ENCODE measurements around the gene GRIA1.

Gene GRIA1

GRCh38 chr5:153774686-153775085 lies 284.2 kb downstream of the GRIA1 start:
- H3K27ac Mint-ChIP-seq, result no peak overlapping the region
- H3K36me3 Mint-ChIP-seq, result no peaks in the 10 kb centered on the region
- no peak overlapping the region for H3K4me3 Mint-ChIP-seq
- H3K9me3 Mint-ChIP-seq, result no peaks in the 10 kb centered on the region
- peaks cover 1% of the 10 kb centered on the region for H3K27me3 Mint-ChIP-seq
- H3K4me1 Mint-ChIP-seq, result no peaks in the 10 kb centered on the region

- Mint-ChIP-seq H3K27ac (no peak overlapping the region), H3K4me1 (no peaks in the 10 kb centered on the region), H3K27me3 (peaks cover 1% of the 10 kb centered on the region), H3K9me3 (no peaks in the 10 kb centered on the region), H3K4me3 (no peak overlapping the region), H3K36me3 (no peaks in the 10 kb centered on the region)
These were observed 285.5 kb downstream of the GRIA1 start for GRCh38 chr5:153775923-153776322.

GRCh38 chr5:153777681-153778581 lies 287.5 kb downstream of the GRIA1 start:
- Mint-ChIP-seq H3K4me3 (no peak overlapping the region), H3K27ac (no peak overlapping the region), H3K36me3 (no peaks in the 10 kb centered on the region), H3K9me3 (no peaks in the 10 kb centered on the region), H3K4me1 (no peaks in the 10 kb centered on the region), H3K27me3 (peaks cover 1% of the 10 kb centered on the region)

DNA sequence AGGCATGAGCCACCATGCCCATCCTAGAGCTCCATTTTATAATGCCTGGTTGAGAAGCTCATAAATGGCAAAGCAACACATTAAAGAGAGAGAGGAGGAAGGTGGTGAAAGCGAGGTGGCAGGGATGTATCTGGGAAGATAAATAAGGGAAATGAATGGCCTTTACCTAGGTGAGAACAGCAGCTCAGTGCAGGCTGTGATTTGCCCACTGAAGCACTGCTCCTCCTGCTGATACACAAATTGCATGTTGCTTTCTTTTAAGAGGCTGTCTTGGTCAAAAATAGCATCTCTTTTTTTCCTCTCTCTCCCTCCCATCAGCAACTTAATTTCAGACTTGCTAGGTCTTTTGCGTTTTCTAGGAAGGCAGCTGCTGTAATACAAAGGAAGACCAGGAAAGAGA lies 289.4 kb downstream of the GRIA1 start:
- Mint-ChIP-seq H3K36me3 (no peaks in the 10 kb centered on the region), H3K4me3 (no peak overlapping the region), H3K27me3 (peaks cover 1% of the 10 kb centered on the region), H3K27ac (no peak overlapping the region), H3K4me1 (no peaks in the 10 kb centered on the region), H3K9me3 (no peaks in the 10 kb centered on the region)

DNA sequence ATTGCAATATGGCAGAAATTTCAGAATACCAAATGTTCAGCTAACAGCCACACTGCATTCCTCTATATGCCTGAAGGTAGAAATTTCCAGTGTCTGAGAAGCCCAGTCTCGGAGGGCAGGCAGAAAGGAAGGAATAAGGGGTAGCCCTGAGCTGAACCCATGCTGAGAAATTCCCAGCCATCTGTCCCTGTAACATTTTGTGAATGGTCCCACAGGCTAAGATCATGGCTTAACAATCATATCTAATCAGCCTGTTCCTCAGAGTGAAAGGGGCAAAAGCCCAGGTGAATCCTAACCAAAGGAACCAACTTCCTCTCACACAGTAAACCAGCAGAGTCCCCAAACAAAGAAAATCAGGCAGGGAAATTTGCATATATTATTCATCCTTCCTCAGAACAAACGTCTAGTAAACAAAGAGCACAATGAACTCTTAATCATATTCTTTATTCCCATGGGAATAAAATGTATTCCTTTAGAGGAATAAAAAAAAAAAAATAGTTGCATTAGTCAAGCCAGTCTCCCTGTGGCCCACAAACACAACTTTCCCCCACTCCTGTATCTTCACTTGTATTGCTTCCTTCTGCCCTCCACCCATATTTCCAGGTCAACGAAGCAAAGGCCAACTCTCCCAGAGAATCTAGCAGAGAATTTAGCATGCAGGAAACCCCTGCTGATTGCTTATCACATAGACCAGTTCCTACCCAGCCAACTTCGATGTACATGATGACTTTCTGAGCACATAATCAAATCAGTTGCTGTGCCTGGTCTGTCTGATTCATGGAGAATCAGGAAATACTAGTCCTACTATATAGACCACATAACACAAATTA lies 290.6 kb downstream of the GRIA1 start:
- H3K27me3 Mint-ChIP-seq, result peaks cover 2% of the 10 kb centered on the region
- H3K4me1 Mint-ChIP-seq, result no peaks in the 10 kb centered on the region
- no peaks in the 10 kb centered on the region for H3K9me3 Mint-ChIP-seq
- H3K4me3 Mint-ChIP-seq, result no peak overlapping the region
- H3K36me3 Mint-ChIP-seq, result no peaks in the 10 kb centered on the region
- H3K27ac Mint-ChIP-seq, result no peak overlapping the region

- H3K4me1 Mint-ChIP-seq, result no peaks in the 10 kb centered on the region
- H3K27ac Mint-ChIP-seq, result no peak overlapping the region
- no peaks in the 10 kb centered on the region for H3K9me3 Mint-ChIP-seq
- no peaks in the 10 kb centered on the region for H3K36me3 Mint-ChIP-seq
- peaks cover 2% of the 10 kb centered on the region for H3K27me3 Mint-ChIP-seq
- H3K4me3 Mint-ChIP-seq, result no peak overlapping the region
These were observed 292.3 kb downstream of the GRIA1 start for GRCh38 chr5:153782589-153783361.

DNA sequence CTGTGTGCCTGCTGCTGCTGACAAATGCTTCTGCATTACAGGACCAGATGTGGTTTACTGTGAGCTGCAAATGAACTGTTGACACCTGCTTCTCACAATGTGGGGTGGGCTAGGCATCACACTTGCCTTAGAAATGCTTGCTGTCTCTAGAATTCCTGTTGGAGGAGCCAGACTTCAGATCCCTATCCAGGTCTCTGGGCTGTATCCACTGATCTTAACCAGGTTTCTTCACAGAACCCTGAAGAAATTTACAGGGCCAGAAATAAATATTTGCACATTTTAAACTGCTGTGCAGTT lies 292.8 kb downstream of the GRIA1 start:
- H3K36me3 Mint-ChIP-seq, result no peaks in the 10 kb centered on the region
- H3K27ac Mint-ChIP-seq, result no peak overlapping the region
- no peak overlapping the region for H3K4me3 Mint-ChIP-seq
- H3K9me3 Mint-ChIP-seq, result peaks cover 3% of the 10 kb centered on the region
- peaks cover 2% of the 10 kb centered on the region for H3K27me3 Mint-ChIP-seq
- no peaks in the 10 kb centered on the region for H3K4me1 Mint-ChIP-seq

DNA sequence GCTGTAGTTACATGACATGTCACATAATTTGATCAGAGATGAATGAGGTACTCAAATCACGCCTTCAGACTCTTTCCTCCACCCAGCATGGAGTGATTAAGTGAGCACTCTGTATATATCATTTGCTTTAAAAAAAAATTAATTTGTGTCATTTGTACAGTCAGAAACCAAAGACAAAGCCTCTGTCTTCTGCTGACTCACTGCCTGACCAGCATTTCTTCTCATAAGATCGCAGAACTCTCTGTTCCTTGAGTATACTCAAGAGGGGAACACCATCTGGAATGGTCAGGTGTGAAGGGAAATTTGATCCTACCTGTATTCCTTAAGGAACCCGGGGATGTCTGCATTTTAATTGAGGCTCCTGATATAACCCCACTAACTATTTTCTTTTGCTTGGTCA lies 293.8 kb downstream of the GRIA1 start:
- Mint-ChIP-seq H3K4me3 (no peak overlapping the region), H3K27ac (no peak overlapping the region), H3K36me3 (no peaks in the 10 kb centered on the region), H3K27me3 (peaks cover 2% of the 10 kb centered on the region), H3K9me3 (peaks cover 7% of the 10 kb centered on the region), H3K4me1 (no peaks in the 10 kb centered on the region)

- Mint-ChIP-seq H3K9me3 (peaks cover 7% of the 10 kb centered on the region), H3K27me3 (no peaks in the 10 kb centered on the region), H3K36me3 (no peaks in the 10 kb centered on the region), H3K4me3 (no peak overlapping the region), H3K4me1 (no peaks in the 10 kb centered on the region), H3K27ac (no peak overlapping the region)
These were observed 300.9 kb downstream of the GRIA1 start for GRCh38 chr5:153791339-153791738.

DNA sequence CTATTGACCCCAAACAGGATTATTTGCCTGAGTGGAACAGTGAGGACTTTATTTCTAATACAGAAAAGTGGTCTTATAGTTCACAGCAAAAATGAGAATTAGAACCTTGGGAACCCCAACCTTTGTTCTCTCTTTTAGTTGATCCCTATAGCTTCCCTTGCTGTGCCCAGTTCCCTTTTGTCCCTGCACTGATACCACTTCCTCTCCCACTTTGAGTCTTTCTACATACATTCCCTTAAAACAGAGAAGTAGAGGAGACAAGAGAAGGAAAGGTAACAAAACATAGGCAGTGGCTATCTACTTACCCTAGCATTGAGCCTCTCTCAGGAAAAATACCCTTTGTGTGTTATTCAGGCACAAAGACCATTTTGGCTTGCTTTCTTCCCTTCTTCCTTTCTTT lies 301.8 kb downstream of the GRIA1 start:
- Mint-ChIP-seq H3K36me3 (no peaks in the 10 kb centered on the region), H3K4me1 (no peaks in the 10 kb centered on the region), H3K9me3 (peaks cover 7% of the 10 kb centered on the region), H3K27ac (no peak overlapping the region), H3K27me3 (no peaks in the 10 kb centered on the region), H3K4me3 (no peak overlapping the region)

- Mint-ChIP-seq H3K4me3 (no peak overlapping the region), H3K27me3 (no peaks in the 10 kb centered on the region), H3K27ac (no peak overlapping the region)
These were observed 303.2 kb downstream of the GRIA1 start for GRCh38 chr5:153793699-153794098.

DNA sequence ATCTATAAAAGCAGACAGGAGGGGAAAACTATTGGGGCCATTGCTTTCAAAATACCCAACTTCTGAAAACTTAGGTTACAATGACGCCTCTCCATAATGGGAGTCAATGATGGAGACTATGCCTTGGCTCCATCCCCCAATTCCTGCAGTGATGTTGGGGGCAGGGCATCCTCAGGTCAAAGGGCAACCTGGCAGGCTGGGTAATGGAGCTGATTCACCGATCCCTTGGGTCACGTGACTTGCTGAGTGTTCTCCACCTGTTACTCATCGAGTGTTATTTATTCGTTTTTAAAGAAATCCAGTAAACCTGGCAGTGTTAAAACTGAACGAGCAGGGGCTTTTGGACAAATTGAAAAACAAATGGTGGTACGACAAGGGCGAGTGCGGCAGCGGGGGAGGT lies 303.9 kb downstream of the GRIA1 start:
- Mint-ChIP-seq H3K27ac (no peak overlapping the region), H3K4me3 (no peak overlapping the region), H3K9me3 (no peaks in the 10 kb centered on the region), H3K27me3 (no peaks in the 10 kb centered on the region), H3K36me3 (no peaks in the 10 kb centered on the region), H3K4me1 (no peaks in the 10 kb centered on the region)

More at GRCh38 chr5:153793699-153794098, 303.2 kb downstream of the GRIA1 start:
- Mint-ChIP-seq H3K36me3 (no peaks in the 10 kb centered on the region), H3K4me1 (no peaks in the 10 kb centered on the region), H3K9me3 (no peaks in the 10 kb centered on the region)

DNA sequence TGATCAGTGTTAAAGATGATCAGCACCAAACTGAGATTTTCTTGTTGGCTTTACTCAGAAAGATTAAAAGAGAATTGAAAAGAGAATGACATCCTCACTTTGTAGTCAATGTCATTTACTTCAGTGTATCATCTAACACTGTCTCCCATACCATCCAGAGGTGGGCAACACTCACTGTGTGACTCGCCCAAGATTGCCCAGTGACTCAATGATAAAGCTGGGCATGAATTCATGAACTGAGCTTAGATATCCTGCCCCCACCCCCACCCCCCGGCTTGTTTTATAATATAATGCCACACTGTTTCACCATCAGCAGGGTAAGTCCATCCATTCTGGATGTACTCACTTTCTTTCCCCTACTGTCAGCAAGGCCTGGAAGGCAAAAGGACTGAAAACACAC lies 306.1 kb downstream of the GRIA1 start:
- Mint-ChIP-seq H3K4me3 (no peak overlapping the region), H3K9me3 (no peaks in the 10 kb centered on the region), H3K36me3 (no peaks in the 10 kb centered on the region)

DNA sequence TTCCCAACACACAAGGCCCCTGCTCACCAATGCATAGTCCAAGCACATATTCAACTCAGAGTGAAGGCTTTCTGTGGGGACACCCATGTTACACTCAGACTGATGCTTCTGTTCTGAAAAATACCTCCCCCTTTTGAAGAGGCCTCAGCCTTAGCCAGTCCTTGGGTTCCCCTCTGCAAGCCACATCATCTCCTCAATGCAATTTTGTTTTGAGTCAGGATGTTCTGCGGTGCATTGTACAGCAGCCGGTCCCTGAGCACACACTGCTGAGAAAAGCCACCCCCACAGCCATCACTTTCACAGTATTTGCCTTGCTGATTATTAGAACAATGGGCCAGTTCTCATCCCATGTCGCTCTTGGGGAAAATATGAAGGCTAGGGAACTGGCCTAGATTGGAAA lies 307.0 kb downstream of the GRIA1 start:
- H3K4me3 Mint-ChIP-seq, result no peak overlapping the region
- no peaks in the 10 kb centered on the region for H3K4me1 Mint-ChIP-seq
- H3K27me3 Mint-ChIP-seq, result no peaks in the 10 kb centered on the region
- no peak overlapping the region for H3K27ac Mint-ChIP-seq
- no peaks in the 10 kb centered on the region for H3K36me3 Mint-ChIP-seq
- no peaks in the 10 kb centered on the region for H3K9me3 Mint-ChIP-seq

More for the DNA sequence above, 306.1 kb downstream of the GRIA1 start:
- Mint-ChIP-seq H3K27ac (no peak overlapping the region), H3K4me1 (no peaks in the 10 kb centered on the region), H3K27me3 (no peaks in the 10 kb centered on the region)

DNA sequence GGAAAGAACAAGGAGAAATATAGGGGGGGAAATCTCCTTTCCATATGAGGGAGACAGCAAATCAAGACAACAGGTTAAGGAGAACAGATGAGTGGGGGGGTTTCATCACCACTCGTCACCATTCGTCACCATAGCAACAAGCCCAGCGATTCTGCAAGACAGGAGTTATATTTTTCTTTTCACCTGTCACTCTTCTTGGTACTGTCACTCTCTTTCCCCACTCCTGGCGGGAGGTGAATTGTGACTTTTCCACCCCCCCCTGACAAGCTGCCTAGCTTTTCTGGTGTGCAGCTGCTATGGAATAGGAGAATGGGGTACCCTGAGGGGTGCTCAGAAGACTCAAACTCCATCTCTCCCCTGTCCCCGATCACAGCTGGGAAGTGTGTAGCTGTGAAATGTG lies 308.4 kb downstream of the GRIA1 start:
- no peaks in the 10 kb centered on the region for H3K4me1 Mint-ChIP-seq
- H3K9me3 Mint-ChIP-seq, result no peaks in the 10 kb centered on the region
- no peaks in the 10 kb centered on the region for H3K36me3 Mint-ChIP-seq
- H3K27me3 Mint-ChIP-seq, result no peaks in the 10 kb centered on the region
- no peak overlapping the region for H3K27ac Mint-ChIP-seq
- H3K4me3 Mint-ChIP-seq, result no peak overlapping the region

- no peaks in the 10 kb centered on the region for H3K4me1 Mint-ChIP-seq
- no peaks in the 10 kb centered on the region for H3K9me3 Mint-ChIP-seq
- H3K27ac Mint-ChIP-seq, result no peak overlapping the region
- no peaks in the 10 kb centered on the region for H3K36me3 Mint-ChIP-seq
- H3K4me3 Mint-ChIP-seq, result no peak overlapping the region
- H3K27me3 Mint-ChIP-seq, result peaks cover 4% of the 10 kb centered on the region
These were observed 309.0 kb downstream of the GRIA1 start for GRCh38 chr5:153799466-153799865.

All from activated naive CD4-positive, alpha-beta T cell treated with anti-CD3 and anti-CD28 coated beads, Interleukin-2, amount 50 U/mL, for 24 hours (primary cell).